Lower leg skin (tissue), 3 donors: ENCODE data around the gene KRTAP10-5.

Experiments used
- POLR2A ChIP-seq, 2 donors: fragments of 450-650 bp; IDR thresholded peaks; one replicate each; pipeline ENCODE4 v1.6.1; 2016 to 2017; ENCODE audit warnings: antibody characterized with exemption in 2 of 2, mild to moderate bottlenecking in 1 of 2, moderate library complexity in 1 of 2
- TF ChIP-seq, protein P1 (sequence below), 3 donors: fragments of 450-650 bp; IDR thresholded peaks; one replicate each; pipeline ENCODE4 v1.5.1; 2016; ENCODE audit warnings: antibody characterized with exemption in 3 of 3, mild to moderate bottlenecking in 3 of 3, moderate library complexity in 2 of 3

DNA sequence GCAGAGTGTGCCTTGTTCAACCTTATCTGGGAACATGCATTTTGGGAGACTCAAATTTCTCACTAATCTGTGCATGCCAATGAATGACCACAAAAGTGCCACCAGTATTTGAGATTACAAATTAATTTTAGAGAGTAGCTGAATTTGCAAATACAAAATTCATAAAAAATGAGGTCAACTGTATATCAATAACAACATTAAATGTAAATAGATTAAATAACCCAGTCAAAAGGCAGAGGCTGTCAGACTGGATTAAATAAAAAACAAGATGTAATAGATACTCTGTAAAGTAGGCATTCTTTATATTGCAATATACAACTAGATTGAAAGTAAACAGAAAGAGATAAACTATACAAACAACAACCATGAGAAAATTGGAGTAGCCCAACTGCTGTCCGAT, 16.3 kb downstream of the KRTAP10-5 start:
- no peak for TF ChIP-seq POLR2A (IDR thresholded peaks at IDR 0.05)
- TF ChIP-seq, protein P1, sequence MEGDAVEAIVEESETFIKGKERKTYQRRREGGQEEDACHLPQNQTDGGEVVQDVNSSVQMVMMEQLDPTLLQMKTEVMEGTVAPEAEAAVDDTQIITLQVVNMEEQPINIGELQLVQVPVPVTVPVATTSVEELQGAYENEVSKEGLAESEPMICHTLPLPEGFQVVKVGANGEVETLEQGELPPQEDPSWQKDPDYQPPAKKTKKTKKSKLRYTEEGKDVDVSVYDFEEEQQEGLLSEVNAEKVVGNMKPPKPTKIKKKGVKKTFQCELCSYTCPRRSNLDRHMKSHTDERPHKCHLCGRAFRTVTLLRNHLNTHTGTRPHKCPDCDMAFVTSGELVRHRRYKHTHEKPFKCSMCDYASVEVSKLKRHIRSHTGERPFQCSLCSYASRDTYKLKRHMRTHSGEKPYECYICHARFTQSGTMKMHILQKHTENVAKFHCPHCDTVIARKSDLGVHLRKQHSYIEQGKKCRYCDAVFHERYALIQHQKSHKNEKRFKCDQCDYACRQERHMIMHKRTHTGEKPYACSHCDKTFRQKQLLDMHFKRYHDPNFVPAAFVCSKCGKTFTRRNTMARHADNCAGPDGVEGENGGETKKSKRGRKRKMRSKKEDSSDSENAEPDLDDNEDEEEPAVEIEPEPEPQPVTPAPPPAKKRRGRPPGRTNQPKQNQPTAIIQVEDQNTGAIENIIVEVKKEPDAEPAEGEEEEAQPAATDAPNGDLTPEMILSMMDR (IDR thresholded peaks at IDR 0.05): no peak
